GM12878 (cell line): ENCODE measurements around the gene NT5M. TPM values are rescaled to one million over a fixed set of nuclear protein-coding genes. Genes with fewer than 3 reads are reported as not detected.

Experiments used
- ATAC-seq: fragments of 200-7000 bp; cut with Tn5 transposase; 3 replicates; pipeline ENCODE4 v1.9.1; 2020; ENCODE audit warnings: mild to moderate bottlenecking, moderate library complexity
- BruUV-seq: library from RNA; stranded (reverse); fragments of 400-500 nt; replicated peaks from 2 replicates; lab custom pipeline; 2021; lab: Mats Ljungman, UMichigan
- CTCF ChIA-PET: fragments of 300-600 bp; sonication (Branson Sonifier 250); formaldehyde crosslinking; extraction: SDS; loops from one replicate; lab custom pipeline; 2021; ENCODE audit warnings: inconsistent platforms; lab: Yijun Ruan, JAX
- POLR2A ChIA-PET: fragments of 350-600 bp; formaldehyde crosslinking; extraction: SDS; loops from one replicate; lab custom pipeline; 2021; ENCODE audit warnings: inconsistent platforms; lab: Charles Lee
- RAD21 ChIA-PET: fragments of 300-600 bp; sonication (Branson Sonifier 250); formaldehyde crosslinking; loops from one replicate; lab custom pipeline; 2023; ENCODE audit warnings: antibody characterized with exemption; ENCODE audit not compliant: unreplicated experiment; lab: Charles Lee
- SMC1A ChIA-PET: fragments of 300-600 bp; sonication (Branson Sonifier 250); formaldehyde crosslinking; loops from one replicate; lab custom pipeline; 2023; ENCODE audit not compliant: unreplicated experiment, uncharacterized antibody; lab: Charles Lee
- DNase-seq: peaks from one replicate; pipeline ENCODE4 v3.0.0-alpha.2; 2011; ENCODE audit warnings: low read depth, low spot score
- FAIRE-seq: peaks from 3 replicates; lab custom pipeline; 2011; peaks lifted over from hg19 to GRCh38; lab: Jason Lieb, UNC
- H2AFZ ChIP-seq: 2 replicates; pipeline ENCODE4 v1.6.0; 2011; ENCODE audit warnings: low read depth, low read length, control low read depth; ENCODE audit not compliant: control insufficient read depth
- H3K27ac ChIP-seq: 2 replicates; pipeline ENCODE4 v1.5.1; 2011; ENCODE audit warnings: control low read depth; ENCODE audit not compliant: control insufficient read depth, insufficient read depth
- H3K27me3 ChIP-seq, 2 experiments: replicated peaks in 1 of 2; 2 replicates each; pipeline versions ENCODE4 v1.6.0 to v1.6.1; 2011; ENCODE audit warnings: low read length in 1 of 2; ENCODE audit not compliant: control insufficient read depth in 2 of 2, insufficient read depth in 2 of 2
- H3K36me3 ChIP-seq, 2 experiments: 2 replicates each; pipeline ENCODE4 v1.5.1; 2011; ENCODE audit warnings: low read length in 1 of 2; ENCODE audit not compliant: control insufficient read depth in 2 of 2, insufficient read depth in 2 of 2
- H3K4me1 ChIP-seq: 2 replicates; pipeline ENCODE4 v1.6.1; 2011; ENCODE audit warnings: mild to moderate bottlenecking, low read length, moderate library complexity, mixed read lengths; ENCODE audit not compliant: control insufficient read depth, insufficient read depth
- H3K4me2 ChIP-seq: 2 replicates; pipeline ENCODE4 v1.6.0; 2011; ENCODE audit warnings: control low read depth; ENCODE audit not compliant: control insufficient read depth, insufficient read depth
- H3K4me3 ChIP-seq: fragments of 200-600 bp; sonication (generic); 2 replicates; pipeline ENCODE4 v1.5.1; 2016
- H3K79me2 ChIP-seq: 2 replicates; pipeline ENCODE4 v1.6.0; 2011; ENCODE audit warnings: low read length; ENCODE audit not compliant: control insufficient read depth, insufficient read depth
- H3K9ac ChIP-seq: 2 replicates; pipeline ENCODE4 v1.8.0; 2011; ENCODE audit warnings: low read length, control low read depth, mixed read lengths; ENCODE audit not compliant: control insufficient read depth, insufficient read depth
- H3K9me3 ChIP-seq: replicated peaks from 3 replicates; pipeline ENCODE4 v1.5.1; 2011; ENCODE audit warnings: mild to moderate bottlenecking, low read length; ENCODE audit not compliant: control insufficient read depth, insufficient read depth
- H4K20me1 ChIP-seq: 2 replicates; pipeline ENCODE4 v1.6.0; 2011; ENCODE audit not compliant: control insufficient read depth, insufficient read depth
- CBX5 ChIP-seq: sonication (generic); IDR thresholded peaks from 2 replicates; pipeline ENCODE4 v1.6.1; 2016; ENCODE audit warnings: low read depth, moderate library complexity, mild to moderate bottlenecking, inconsistent platforms
- CEBPB ChIP-seq, 2 experiments: fragments of 150-350 bp in 1 of 2; IDR thresholded peaks; 2 replicates each; pipeline ENCODE4 v1.6.1; 2012 to 2014; ENCODE audit warnings: low read depth in 2 of 2, low read length in 2 of 2, borderline replicate concordance in 1 of 2, inconsistent platforms in 1 of 2
- CREB1 ChIP-seq: IDR thresholded peaks from 2 replicates; pipeline ENCODE4 v1.6.1; 2012; ENCODE audit warnings: low read depth, mild to moderate bottlenecking, inconsistent platforms
- E2F8 ChIP-seq: fragments of 450-650 bp; IDR thresholded peaks from 2 replicates; pipeline ENCODE4 v1.6.1; 2018; ENCODE audit warnings: mild to moderate bottlenecking, low read depth, moderate library complexity; ENCODE audit not compliant: partially characterized antibody
- EGR1 ChIP-seq, 2 experiments: IDR thresholded peaks; 1 replicate in 1 of 2; 2 replicates in 1 of 2; pipeline ENCODE4 v1.6.1; 2011 to 2012; ENCODE audit warnings: low read depth in 2 of 2, low read length in 2 of 2, borderline replicate concordance in 1 of 2, mild to moderate bottlenecking in 1 of 2, moderate library complexity in 1 of 2
- EP300 ChIP-seq, 2 experiments: fragments of 150-350 bp in 1 of 2; IDR thresholded peaks; 2 replicates each; pipeline ENCODE4 v1.6.1; 2011 to 2012; ENCODE audit warnings: low read depth in 2 of 2, low read length in 2 of 2, borderline replicate concordance in 1 of 2, improper control_type of control experiment in 1 of 2, inconsistent platforms in 1 of 2; ENCODE audit not compliant: control insufficient read depth in 1 of 2
- FOXM1 ChIP-seq: IDR thresholded peaks from 2 replicates; pipeline ENCODE4 v1.6.1; 2012; ENCODE audit warnings: low read depth, mild to moderate bottlenecking, inconsistent platforms, low read length, moderate library complexity
- IRF3 ChIP-seq: fragments of 450-650 bp; IDR thresholded peaks from 2 replicates; pipeline ENCODE4 v1.6.1; 2014; ENCODE audit warnings: mild to moderate bottlenecking
- KAT2A ChIP-seq: conservative IDR thresholded peaks from 2 replicates; pipeline ENCODE4 v1.6.1; 2011; ENCODE audit warnings: low read depth, low read length; ENCODE audit not compliant: control insufficient read depth
- KDM1A ChIP-seq: fragments of 200-600 bp; sonication (generic); IDR thresholded peaks from 2 replicates; pipeline ENCODE4 v1.6.1; 2016; ENCODE audit warnings: borderline replicate concordance
- MEF2B ChIP-seq: fragments of 450-650 bp; IDR thresholded peaks from 2 replicates; pipeline ENCODE4 v1.6.1; 2018; ENCODE audit warnings: mild to moderate bottlenecking, moderate library complexity; ENCODE audit not compliant: partially characterized antibody, poor library complexity, severe bottlenecking
- RELB ChIP-seq: fragments of 450-650 bp; IDR thresholded peaks from 2 replicates; pipeline ENCODE4 v1.6.1; 2017; ENCODE audit warnings: low read depth, mild to moderate bottlenecking, moderate library complexity
- STAT1 ChIP-seq: fragments of 450-650 bp; conservative IDR thresholded peaks from 2 replicates; pipeline ENCODE4 v1.6.1; 2014; ENCODE audit warnings: antibody characterized with exemption, mild to moderate bottlenecking
- SUZ12 ChIP-seq: fragments of 200-600 bp; sonication (generic); IDR thresholded peaks from one replicate; pipeline ENCODE4 v1.6.1; 2018; ENCODE audit warnings: antibody characterized with exemption, mild to moderate bottlenecking; ENCODE audit not compliant: unreplicated experiment
- TAF1 ChIP-seq: IDR thresholded peaks from 2 replicates; pipeline ENCODE4 v1.6.1; 2011; ENCODE audit warnings: mild to moderate bottlenecking, low read depth, low read length, borderline replicate concordance
- WGBS: methylation state at CpG from one replicate; pipeline ENCODE4 v1.1.6; 2016; ENCODE audit warnings: low lambda C conversion rate; ENCODE audit not compliant: insufficient replicate concordance, insufficient coverage; ENCODE audit errors: missing lambda C conversion rate; 5-methylcytosine and 5-hydroxymethylcytosine counted together
- in situ Hi-C: fragments of 300-500 bp; cut with MboI; formaldehyde crosslinking; loops from 9 replicates; pipeline ENCODE4 v1.14.3; 2018; ENCODE audit warnings: mixed read lengths
- intact Hi-C: fragments of 100-400 bp; cut with micrococcal nuclease; formaldehyde crosslinking; loops from one replicate; pipeline ENCODE4 v1.14.2; 2022; ENCODE audit not compliant: unreplicated experiment
- polyA plus RNA-seq, 11 experiments: library from polyadenylated mRNA; depleted of rRNA in 4 of 11; unstranded in 6 of 11; stranded (reverse) in 5 of 11; fragments of >200 nt; fragmentation: Nextera tagmentation in 4 of 11; fragmentation: Illumina TruSeq in 1 of 11; extraction: Ambion mirVana in 4 of 11; extraction: Trizol in 1 of 11; gene quantifications; 1 replicate in 1 of 11; 2 replicates in 10 of 11; pipeline versions ENCODE4 v1.2.1 to v1.2.3, GENCODE V29; 2011 to 2016; ENCODE audit warnings: inconsistent platforms in 2 of 11, missing spikeins in 2 of 11, low read depth in 1 of 11
- total RNA-seq, 4 experiments: library from RNA; depleted of rRNA in 3 of 4; stranded (reverse); fragments of >200 nt in 3 of 4; fragmentation: Illumina TruSeq in 1 of 4; extraction: Trizol in 1 of 4; gene quantifications; 2 replicates each; pipeline versions ENCODE4 v1.2.1 to v1.2.3, GENCODE V29; 2013 to 2021
- TF ChIP-seq, protein P1 (sequence below): fragments of 450-650 bp; conservative IDR thresholded peaks from 2 replicates; pipeline ENCODE4 v1.6.1; 2017; ENCODE audit warnings: mild to moderate bottlenecking, moderate library complexity

The NT5M gene
- total and polyA plus RNA-seq, 10 of the 15 experiments (the other 5 are each of a cell fraction or from before 2014, with no cell fraction given), result 0.18 to 14.1 (median 2.9) TPM

DNA sequence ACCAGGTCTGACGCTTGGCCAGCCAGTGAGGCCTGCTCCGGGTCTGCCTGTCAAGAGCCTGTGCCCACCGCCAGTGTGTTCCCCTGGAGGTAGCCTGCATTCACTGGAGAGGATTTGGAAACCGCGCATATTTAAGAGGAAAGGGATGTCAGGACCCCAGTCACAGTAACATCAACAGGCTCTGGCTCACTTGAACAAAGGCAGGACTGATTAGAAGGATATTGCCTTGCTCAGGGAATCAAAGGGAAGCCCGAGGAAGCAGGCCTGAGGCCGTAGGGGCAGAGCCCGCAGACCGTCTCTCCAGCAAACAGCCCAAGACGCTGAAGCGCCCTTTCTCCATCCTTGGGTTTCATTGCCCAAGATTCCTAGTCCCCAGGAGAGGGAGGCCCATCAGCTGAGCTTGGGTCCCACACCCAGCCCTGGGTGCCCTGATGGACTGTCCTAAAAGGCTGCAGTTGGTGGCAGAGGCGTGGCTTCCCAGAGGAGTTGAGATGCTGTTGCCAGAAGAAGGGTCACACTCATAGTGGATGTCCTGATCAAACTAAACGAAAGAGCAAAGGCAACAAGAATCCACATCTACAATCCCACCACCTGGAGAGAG lies 23.2 kb downstream of the NT5M start:
- no peaks in the 10 kb centered on the region for H3K79me2 ChIP-seq
- H3K27me3 ChIP-seq, result no peaks in the 10 kb centered on the region
- ChIA-PET SMC1A (no interaction called here), RAD21 (no interaction called here), CTCF (interaction anchor here (1.2 kb wide), 1 partner anchor 29 kb away, joined by 4 read pairs; no protein-coding TSS in a partner anchor), POLR2A (no interaction called here)
- no peak for FAIRE-seq
- in situ Hi-C loops (no loop called here), intact Hi-C loops (no loop called here)
- no peak for ATAC-seq
- no peaks in the 10 kb centered on the region for H4K20me1 ChIP-seq
- H3K27ac ChIP-seq, result no peak overlapping the region
- no peak overlapping the region for H2AFZ ChIP-seq
- WGBS, result 80% methylated on average over 13 of the region's 13 CpGs
- no peaks in the 10 kb centered on the region for H3K4me1 ChIP-seq
- no peaks in the 10 kb centered on the region for H3K9me3 ChIP-seq
- no peak overlapping the region for H3K9ac ChIP-seq
- H3K36me3 ChIP-seq, result no peaks in the 10 kb centered on the region
- BruUV-seq, result no TSS peak
- no peak overlapping the region for H3K4me2 ChIP-seq
- H3K4me3 ChIP-seq, result no peak overlapping the region
- DNase-seq, result no peak
- TF ChIP-seq KDM1A, result no peak
- TF ChIP-seq FOXM1, result no peak
- TF ChIP-seq TAF1, result no peak
- TF ChIP-seq STAT1, result no peak
- TF ChIP-seq KAT2A, result no peak
- no peak for TF ChIP-seq CEBPB (IDR thresholded peaks at IDR 0.05; ENCODE audit: borderline replicate concordance in 1 of 2, low read depth in 2 of 2, low read length in 2 of 2)
- TF ChIP-seq RELB, result no peak
- TF ChIP-seq SUZ12, result no peak
- TF ChIP-seq, protein P1, sequence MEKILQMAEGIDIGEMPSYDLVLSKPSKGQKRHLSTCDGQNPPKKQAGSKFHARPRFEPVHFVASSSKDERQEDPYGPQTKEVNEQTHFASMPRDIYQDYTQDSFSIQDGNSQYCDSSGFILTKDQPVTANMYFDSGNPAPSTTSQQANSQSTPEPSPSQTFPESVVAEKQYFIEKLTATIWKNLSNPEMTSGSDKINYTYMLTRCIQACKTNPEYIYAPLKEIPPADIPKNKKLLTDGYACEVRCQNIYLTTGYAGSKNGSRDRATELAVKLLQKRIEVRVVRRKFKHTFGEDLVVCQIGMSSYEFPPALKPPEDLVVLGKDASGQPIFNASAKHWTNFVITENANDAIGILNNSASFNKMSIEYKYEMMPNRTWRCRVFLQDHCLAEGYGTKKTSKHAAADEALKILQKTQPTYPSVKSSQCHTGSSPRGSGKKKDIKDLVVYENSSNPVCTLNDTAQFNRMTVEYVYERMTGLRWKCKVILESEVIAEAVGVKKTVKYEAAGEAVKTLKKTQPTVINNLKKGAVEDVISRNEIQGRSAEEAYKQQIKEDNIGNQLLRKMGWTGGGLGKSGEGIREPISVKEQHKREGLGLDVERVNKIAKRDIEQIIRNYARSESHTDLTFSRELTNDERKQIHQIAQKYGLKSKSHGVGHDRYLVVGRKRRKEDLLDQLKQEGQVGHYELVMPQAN, result no peak
- TF ChIP-seq E2F8, result no peak
- TF ChIP-seq EP300 (IDR thresholded peaks at IDR 0.05; ENCODE audit: borderline replicate concordance in 1 of 2, control insufficient read depth in 1 of 2, low read depth in 2 of 2, low read length in 2 of 2), result no peak
- TF ChIP-seq CREB1, result no peak
- no peak for TF ChIP-seq CBX5
- no peak for TF ChIP-seq MEF2B
- TF ChIP-seq EGR1 (IDR thresholded peaks at IDR 0.05; ENCODE audit: borderline replicate concordance in 1 of 2, low read depth in 2 of 2, low read length in 2 of 2), result no peak
- no peak for TF ChIP-seq IRF3
